Nephron (organoid): Measurements from ENCODE around the gene FAM83F.
A peak's percentile ranks its signal among the peaks of the same experiment; 100 is the strongest.
"Not testable (repeated sequence)": the region's sequence is repeated elsewhere in the genome, so short reads cannot be mapped to it uniquely, and the experiment has no call there.

Source experiments
- H3K27ac Mint-ChIP-seq, 3 experiments: 2 replicates each; pipeline ENCODE4 v1.8.0; 2020; ENCODE audit warnings: mixed read lengths in 3 of 3, mild to moderate bottlenecking in 2 of 3, moderate library complexity in 1 of 3
- H3K27me3 Mint-ChIP-seq: 2 replicates; pipeline ENCODE4 v1.8.0; 2021; ENCODE audit warnings: low read depth, mild to moderate bottlenecking, moderate library complexity, mixed read lengths
- H3K36me3 Mint-ChIP-seq: 2 replicates; pipeline ENCODE4 v1.8.0; 2020; ENCODE audit warnings: low read depth, mixed read lengths
- H3K4me1 Mint-ChIP-seq: 2 replicates; pipeline ENCODE4 v1.8.0; 2020; ENCODE audit warnings: mixed read lengths
- H3K4me3 Mint-ChIP-seq, 3 experiments: 2 replicates each; pipeline ENCODE4 v1.8.0; 2020; ENCODE audit warnings: mild to moderate bottlenecking in 3 of 3, mixed read lengths in 3 of 3, moderate library complexity in 2 of 3
- H3K9me3 Mint-ChIP-seq: 2 replicates; pipeline ENCODE4 v1.8.0; 2020; ENCODE audit warnings: mixed read lengths
- CTCF ChIP-seq, 3 experiments: fragments of 200-600 bp; sonication (generic); IDR thresholded peaks; one replicate each; pipeline ENCODE4 v1.5.0; 2021; ENCODE audit warnings: antibody characterized with exemption in 3 of 3; ENCODE audit not compliant: unreplicated experiment in 3 of 3

The FAM83F gene

GRCh38 chr22:39990686-39991085 is 4.1 kb upstream of the FAM83F start:
- no peak overlapping the region for H3K27ac Mint-ChIP-seq
- TF ChIP-seq CTCF (IDR thresholded peaks at IDR 0.05; ENCODE audit: unreplicated experiment in 3 of 3): no peak
- no peak overlapping the region for H3K4me3 Mint-ChIP-seq
- H3K4me1 Mint-ChIP-seq: peaks cover 6% of the 10 kb centered on the region
- H3K9me3 Mint-ChIP-seq: peaks cover 5% of the 10 kb centered on the region
- no peaks in the 10 kb centered on the region for H3K36me3 Mint-ChIP-seq
- peaks cover 74% of the 10 kb centered on the region for H3K27me3 Mint-ChIP-seq

- Mint-ChIP-seq H3K4me3 (no peak overlapping the region), H3K27ac (no peak overlapping the region), H3K27me3 (peaks cover 75% of the 10 kb centered on the region), H3K9me3 (peaks cover 5% of the 10 kb centered on the region), H3K4me1 (peaks cover 11% of the 10 kb centered on the region), H3K36me3 (no peaks in the 10 kb centered on the region)
- TF ChIP-seq CTCF (IDR thresholded peaks at IDR 0.05; ENCODE audit: unreplicated experiment in 3 of 3): no peak
Observed at GRCh38 chr22:39991159-39991860, 3.4 kb upstream of the FAM83F start.

GRCh38 chr22:39992088-39992826 is 2.5 kb upstream of the FAM83F start:
- Mint-ChIP-seq H3K27me3 (peaks cover 80% of the 10 kb centered on the region), H3K27ac (no peak overlapping the region), H3K4me1 (peaks cover 21% of the 10 kb centered on the region), H3K4me3 (no peak overlapping the region), H3K36me3 (no peaks in the 10 kb centered on the region), H3K9me3 (peaks cover 5% of the 10 kb centered on the region)
- TF ChIP-seq CTCF (IDR thresholded peaks at IDR 0.05; ENCODE audit: unreplicated experiment in 3 of 3): no peak

- H3K36me3 Mint-ChIP-seq, H3K9me3 Mint-ChIP-seq, H3K27ac Mint-ChIP-seq, H3K4me3 Mint-ChIP-seq: not testable (repeated sequence)
- Mint-ChIP-seq H3K27me3 (peaks cover 81% of the 10 kb centered on the region), H3K4me1 (peaks cover 27% of the 10 kb centered on the region)
Observed at GRCh38 chr22:39992894-39993293, 1.9 kb upstream of the FAM83F start.

GRCh38 chr22:39994041-39994565 is 651 bp upstream of the FAM83F start:
- H3K4me1 Mint-ChIP-seq: peaks cover 38% of the 10 kb centered on the region
- H3K9me3 Mint-ChIP-seq: peaks cover 5% of the 10 kb centered on the region
- no peak overlapping the region for H3K27ac Mint-ChIP-seq
- peak overlapping the region; percentile 19 to 23 (median 20) for H3K4me3 Mint-ChIP-seq
- H3K27me3 Mint-ChIP-seq: peaks cover 80% of the 10 kb centered on the region
- no peaks in the 10 kb centered on the region for H3K36me3 Mint-ChIP-seq
- no peak for TF ChIP-seq CTCF (IDR thresholded peaks at IDR 0.05; ENCODE audit: unreplicated experiment in 3 of 3)

- peaks cover 51% of the 10 kb centered on the region for H3K4me1 Mint-ChIP-seq
- no peak overlapping the region for H3K27ac Mint-ChIP-seq
- no peak for TF ChIP-seq CTCF (IDR thresholded peaks at IDR 0.05; ENCODE audit: unreplicated experiment in 3 of 3)
- H3K27me3 Mint-ChIP-seq: peaks cover 80% of the 10 kb centered on the region
- H3K9me3 Mint-ChIP-seq: peaks cover 5% of the 10 kb centered on the region
- H3K36me3 Mint-ChIP-seq: no peaks in the 10 kb centered on the region
- peak overlapping the region; percentile 13 to 44 (median 27) for H3K4me3 Mint-ChIP-seq
Observed at GRCh38 chr22:39995393-39996252, 869 bp downstream of the FAM83F start.
